Skeletal muscle tissue (tissue), 4 donors: Measurements from ENCODE around the gene ADAM30. TPM values are rescaled to one million over a fixed set of nuclear protein-coding genes. Genes with fewer than 3 reads are reported as not detected.

ENCODE experiments used
- H3K27ac ChIP-seq: one replicate; pipeline ENCODE4 v1.7.0; 2013; ENCODE audit warnings: mild to moderate bottlenecking, low read depth, low read length, inconsistent platforms
- H3K27me3 ChIP-seq, 3 donors: one replicate each; pipeline ENCODE4 v1.7.0; 2013; ENCODE audit warnings: low read length in 3 of 3; ENCODE audit not compliant: control insufficient read depth in 3 of 3, insufficient read depth in 3 of 3
- H3K36me3 ChIP-seq, 3 donors: one replicate each; pipeline ENCODE4 v1.7.0; 2013; ENCODE audit warnings: low read length in 3 of 3; ENCODE audit not compliant: control insufficient read depth in 3 of 3, insufficient read depth in 3 of 3
- H3K4me1 ChIP-seq, 3 donors: one replicate each; pipeline ENCODE4 v1.7.0; 2013; ENCODE audit warnings: low read length in 3 of 3, mild to moderate bottlenecking in 3 of 3; ENCODE audit not compliant: control insufficient read depth in 3 of 3, insufficient read depth in 3 of 3
- H3K4me3 ChIP-seq, 3 donors: one replicate each; pipeline ENCODE4 v1.7.0; 2013; ENCODE audit warnings: low read length in 3 of 3
- H3K9ac ChIP-seq, 3 donors: one replicate each; pipeline ENCODE4 v1.7.0; 2013; ENCODE audit warnings: low read length in 3 of 3, mild to moderate bottlenecking in 3 of 3, moderate library complexity in 2 of 3, low read depth in 1 of 3
- H3K9me3 ChIP-seq, 3 donors: one replicate each; pipeline ENCODE4 v1.7.0; 2013; ENCODE audit warnings: low read length in 3 of 3; ENCODE audit not compliant: control insufficient read depth in 3 of 3
- total RNA-seq: library from RNA; depleted of rRNA; stranded (reverse); fragments of >200 nt; gene quantifications from one replicate; pipeline ENCODE4 v1.2.3, GENCODE V29; 2014
- donor health status: Osteomylitis.

ADAM30 gene
- total RNA-seq, 1 donor from 2014 or later = not detected

DNA sequence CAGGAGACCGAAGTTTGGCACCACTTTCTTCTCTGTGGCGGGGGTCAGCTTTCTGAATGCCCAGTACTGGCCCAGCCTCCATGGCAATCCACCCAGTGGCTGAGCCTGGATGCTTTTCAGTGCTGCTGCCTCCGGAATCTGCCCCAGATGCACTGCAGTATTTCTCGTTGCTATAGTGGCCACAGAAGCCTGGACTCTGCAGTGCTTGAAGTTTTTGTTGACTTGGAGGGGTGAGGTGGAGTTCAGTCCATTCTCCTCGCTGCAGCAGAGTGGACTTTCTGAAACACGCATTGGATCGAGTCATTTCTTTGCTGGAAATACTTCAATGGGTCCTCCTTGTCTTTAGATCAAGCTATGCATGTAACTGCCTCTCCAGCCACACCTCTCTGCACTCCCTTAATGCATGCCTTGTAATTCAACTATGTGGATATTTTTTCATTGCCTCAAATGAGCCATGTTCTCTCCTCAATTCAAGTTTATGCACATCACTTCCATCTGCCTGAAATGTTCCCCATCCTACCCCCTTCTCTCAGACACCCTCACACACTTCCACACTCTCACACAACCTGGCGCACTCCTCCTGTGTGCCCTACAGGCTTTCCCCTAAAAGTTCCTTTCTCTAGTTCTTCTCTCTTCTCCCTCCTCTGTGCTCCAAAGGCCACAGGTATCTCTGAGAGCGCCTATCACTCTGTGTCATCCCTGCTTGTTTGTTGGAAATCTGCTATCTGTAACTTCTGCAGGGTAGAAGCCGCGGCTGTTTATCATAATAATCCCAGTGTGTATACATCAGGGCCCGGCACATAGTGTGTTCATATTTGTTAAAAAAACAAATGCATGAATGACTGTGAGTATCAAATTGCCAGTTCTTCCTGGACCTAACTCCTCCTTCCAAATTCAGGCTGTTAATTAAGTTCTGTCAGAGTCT is 16.5 kb downstream of the ADAM30 start:
- Histone ChIP-seq H3K4me3 (no peak overlapping the region), H3K27ac (no peak overlapping the region), H3K9ac (no peak overlapping the region), H3K4me1 (no peaks in the 10 kb centered on the region), H3K36me3 (no peaks in the 10 kb centered on the region), H3K27me3 (peaks cover 0 to 4% (median 0%) of the 10 kb centered on the region in 3 donors), H3K9me3 (no peaks in the 10 kb centered on the region)

DNA sequence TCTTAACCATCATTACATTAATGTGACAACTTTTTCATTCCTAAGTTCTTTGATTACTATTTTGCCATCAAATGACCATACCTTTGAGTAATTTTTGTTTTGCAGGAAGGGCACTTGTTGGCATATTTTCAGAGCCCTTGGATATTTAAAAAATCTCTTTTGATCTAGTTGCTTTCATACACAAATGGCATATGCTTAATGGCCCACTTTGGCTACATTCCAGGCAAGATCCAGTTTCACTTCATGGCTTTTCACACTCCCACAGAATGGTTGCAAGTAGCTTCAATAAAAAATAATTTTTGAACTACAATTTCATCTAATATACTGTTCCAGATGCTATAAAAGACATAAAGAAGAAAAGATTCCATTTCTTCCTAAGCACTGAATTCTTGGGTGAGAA is 18.1 kb downstream of the ADAM30 start:
- Histone ChIP-seq H3K27me3 (no peaks in the 10 kb centered on the region), H3K27ac (no peak overlapping the region), H3K4me1 (peaks cover 0 to 1% (median 0%) of the 10 kb centered on the region in 3 donors)

DNA sequence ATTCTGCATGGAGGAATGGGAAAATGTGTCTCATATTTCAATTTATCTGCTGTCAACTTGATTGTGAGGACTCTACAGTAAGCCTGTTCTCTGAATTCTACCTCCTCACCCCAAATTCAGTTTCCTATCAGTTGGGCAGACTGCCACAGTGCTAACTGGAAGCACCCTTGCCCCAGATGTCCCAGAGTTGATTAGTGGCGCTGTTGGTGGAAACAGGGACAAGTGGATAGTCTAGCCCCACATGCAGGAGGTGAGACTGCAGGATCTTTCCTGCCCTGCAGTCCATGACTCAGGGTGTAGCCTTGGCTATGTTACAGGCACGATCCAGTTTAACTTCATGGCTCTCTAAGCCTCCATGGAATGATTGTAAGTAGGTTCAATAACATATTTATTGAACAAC is 22.1 kb downstream of the ADAM30 start:
- H3K4me1 ChIP-seq = peaks cover 0 to 6% (median 3%) of the 10 kb centered on the region in 3 donors
- H3K4me3 ChIP-seq = no peak overlapping the region
- H3K27ac ChIP-seq = no peak overlapping the region

More for the DNA sequence above, 18.1 kb downstream of the ADAM30 start:
- Histone ChIP-seq H3K36me3 (no peaks in the 10 kb centered on the region), H3K9me3 (no peaks in the 10 kb centered on the region), H3K4me3 (no peak overlapping the region), H3K9ac (no peak overlapping the region)

DNA sequence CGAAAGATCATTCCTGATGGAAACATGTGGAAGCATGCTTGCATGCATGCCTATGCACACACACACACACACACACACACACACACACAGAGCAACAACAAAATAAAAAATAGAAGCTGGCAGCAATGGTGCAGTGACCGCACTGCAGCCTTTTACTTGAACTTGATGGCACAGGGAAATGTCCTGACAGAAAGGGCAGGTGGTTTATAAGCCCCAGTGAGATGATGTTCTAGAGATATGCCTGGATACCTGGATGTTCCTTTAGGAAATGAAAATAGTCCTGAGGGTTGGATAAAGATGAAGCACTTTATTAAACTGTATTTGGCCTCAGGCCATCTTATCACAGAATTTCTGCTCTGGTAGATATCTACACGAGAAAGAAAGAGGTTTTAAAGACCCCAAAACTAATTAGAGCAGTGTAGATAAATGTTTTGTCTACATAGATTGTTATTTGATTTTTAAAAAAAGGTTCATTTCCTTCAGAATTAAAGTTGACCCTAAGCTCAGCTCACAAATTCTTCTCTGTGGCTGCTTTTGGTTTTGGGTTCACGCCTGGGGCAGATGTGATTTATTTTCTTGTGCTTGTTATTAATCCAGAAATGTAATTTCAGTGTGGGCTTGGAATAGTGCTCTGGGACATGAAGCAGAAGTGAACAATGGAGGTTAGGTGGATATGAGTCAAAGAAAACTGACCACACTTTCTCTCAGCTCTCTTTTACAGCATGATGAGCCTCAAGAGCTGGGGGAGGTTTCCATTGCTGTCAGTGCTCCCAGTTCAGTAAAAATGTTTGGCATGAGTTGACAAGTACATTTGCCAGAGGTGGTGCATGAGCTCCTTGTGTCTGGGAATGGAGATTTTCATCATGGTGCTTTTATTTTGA is 22.9 kb downstream of the ADAM30 start:
- H3K4me1 ChIP-seq = peaks cover 0 to 6% (median 3%) of the 10 kb centered on the region in 3 donors

More for the DNA sequence above, 22.1 kb downstream of the ADAM30 start:
- Histone ChIP-seq H3K36me3 (no peaks in the 10 kb centered on the region), H3K9ac (no peak overlapping the region), H3K9me3 (no peaks in the 10 kb centered on the region), H3K27me3 (peaks cover 3 to 5% (median 3%) of the 10 kb centered on the region in 3 donors)

DNA sequence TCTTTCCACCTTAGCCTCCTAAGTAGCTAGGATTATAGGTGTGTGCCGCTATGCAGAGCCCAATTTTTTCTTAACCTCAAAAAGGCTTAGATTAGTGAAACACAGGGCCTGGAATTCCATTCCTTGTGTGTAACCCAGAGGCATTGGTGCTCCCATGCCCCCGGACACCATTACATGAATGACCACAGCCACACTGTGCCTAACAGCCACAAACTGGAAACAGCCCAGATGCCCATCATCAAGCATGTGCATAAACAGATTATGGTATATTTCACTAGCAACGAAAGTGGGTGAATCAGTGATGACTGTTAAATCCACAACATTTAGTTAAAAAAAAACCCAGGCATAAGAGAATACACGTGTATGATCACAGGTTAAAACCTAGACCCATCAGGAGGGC is 24.4 kb downstream of the ADAM30 start:
- Histone ChIP-seq H3K27ac (no peak overlapping the region), H3K9me3 (no peaks in the 10 kb centered on the region), H3K27me3 (peaks cover 3 to 5% (median 3%) of the 10 kb centered on the region in 3 donors), H3K9ac (no peak overlapping the region), H3K36me3 (no peaks in the 10 kb centered on the region), H3K4me1 (peaks cover 0 to 6% (median 3%) of the 10 kb centered on the region in 3 donors), H3K4me3 (no peak overlapping the region)

More for the DNA sequence above, 22.9 kb downstream of the ADAM30 start:
- Histone ChIP-seq H3K27ac (no peak overlapping the region), H3K4me3 (no peak overlapping the region), H3K36me3 (no peaks in the 10 kb centered on the region), H3K9ac (no peak overlapping the region), H3K27me3 (peaks cover 3 to 5% (median 3%) of the 10 kb centered on the region in 3 donors), H3K9me3 (no peaks in the 10 kb centered on the region)

DNA sequence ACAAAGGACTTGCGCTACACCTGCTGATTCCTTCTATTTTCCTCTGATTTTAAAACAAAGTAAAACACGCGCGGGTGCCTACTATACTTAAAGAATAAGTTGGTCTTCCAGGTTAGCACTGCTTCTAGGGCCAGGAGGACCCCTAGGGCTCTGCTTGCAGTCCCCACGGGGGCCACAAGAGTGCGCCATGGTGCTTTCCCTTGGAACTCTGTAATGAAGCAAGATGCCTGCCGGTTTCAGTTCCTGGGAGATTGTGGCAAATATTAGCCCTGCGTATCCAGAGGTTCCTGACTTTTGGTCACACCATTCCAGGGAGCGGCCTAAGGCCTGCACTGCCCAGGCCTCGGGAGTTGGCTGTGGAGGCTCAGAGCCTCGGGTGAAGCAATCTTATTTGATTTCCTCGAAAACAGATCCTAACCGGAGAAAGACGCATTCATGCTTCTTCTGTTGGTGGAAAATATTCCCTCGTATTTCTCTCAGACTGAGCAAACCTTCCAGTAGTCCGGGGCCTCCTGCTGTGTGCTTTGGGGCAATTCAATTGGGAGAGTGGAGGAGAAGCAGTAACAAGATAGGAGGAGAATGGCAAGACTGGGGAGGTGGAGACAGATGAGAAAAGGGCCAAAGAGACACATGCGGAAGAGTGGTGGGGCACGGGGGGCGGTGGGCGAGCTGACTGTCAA is 25.3 kb downstream of the ADAM30 start:
- Histone ChIP-seq H3K9me3 (no peaks in the 10 kb centered on the region), H3K4me1 (peaks cover 0 to 6% (median 3%) of the 10 kb centered on the region in 3 donors), H3K9ac (no peak overlapping the region), H3K27me3 (peaks cover 3 to 9% (median 3%) of the 10 kb centered on the region in 3 donors), H3K4me3 (peak overlapping the region in 2 of 3 donors; percentile 26 to 48), H3K36me3 (no peaks in the 10 kb centered on the region), H3K27ac (no peak overlapping the region)

DNA sequence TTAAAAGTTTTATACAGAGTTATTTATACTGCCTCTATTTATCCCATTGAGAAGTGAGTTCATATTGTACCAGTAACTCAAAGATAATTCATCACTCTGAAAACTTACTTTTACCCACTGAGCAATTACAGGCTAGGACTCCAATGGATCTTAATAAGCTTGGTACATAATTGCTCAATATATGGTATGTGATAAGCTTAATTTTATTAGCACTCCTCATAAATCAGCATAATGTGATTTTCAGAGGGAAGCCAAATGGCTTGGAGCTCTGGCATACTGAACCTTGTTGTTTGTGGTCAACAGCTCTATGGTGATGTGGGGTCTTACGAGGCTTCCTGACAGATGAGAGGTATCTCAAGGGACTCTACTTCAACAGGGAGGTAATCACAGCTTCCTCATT is 26.3 kb downstream of the ADAM30 start:
- no peak overlapping the region for H3K27ac ChIP-seq
- no peaks in the 10 kb centered on the region for H3K9me3 ChIP-seq
- H3K4me1 ChIP-seq = peaks cover 0 to 6% (median 3%) of the 10 kb centered on the region in 3 donors
- no peaks in the 10 kb centered on the region for H3K36me3 ChIP-seq
- H3K4me3 ChIP-seq = no peak overlapping the region
- peaks cover 3 to 11% (median 3%) of the 10 kb centered on the region in 3 donors for H3K27me3 ChIP-seq
- H3K9ac ChIP-seq = no peak overlapping the region

DNA sequence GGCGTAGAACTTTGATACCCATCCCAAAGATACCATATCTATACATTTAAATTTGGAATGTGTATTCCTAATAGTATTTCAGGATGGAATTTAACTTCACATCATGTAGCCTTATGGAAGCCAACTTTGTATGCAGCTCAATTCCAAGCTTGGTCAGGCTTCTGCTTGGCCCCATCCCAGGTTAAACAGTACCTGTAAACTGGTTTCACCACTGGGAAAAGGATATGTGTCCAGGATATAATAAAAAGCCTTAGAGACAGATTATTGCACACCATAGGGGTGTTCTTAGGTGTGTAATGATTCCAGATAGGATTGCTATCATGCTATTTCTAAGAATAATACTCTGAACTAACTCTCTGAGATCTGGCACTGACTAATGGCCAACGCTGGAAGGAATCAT is 28.1 kb downstream of the ADAM30 start:
- peaks cover 3 to 11% (median 3%) of the 10 kb centered on the region in 3 donors for H3K27me3 ChIP-seq
- H3K36me3 ChIP-seq = no peaks in the 10 kb centered on the region
- H3K9me3 ChIP-seq = no peaks in the 10 kb centered on the region
- peaks cover 0 to 5% (median 3%) of the 10 kb centered on the region in 3 donors for H3K4me1 ChIP-seq
- H3K4me3 ChIP-seq = no peak overlapping the region
- H3K27ac ChIP-seq = no peak overlapping the region
- H3K9ac ChIP-seq = no peak overlapping the region

DNA sequence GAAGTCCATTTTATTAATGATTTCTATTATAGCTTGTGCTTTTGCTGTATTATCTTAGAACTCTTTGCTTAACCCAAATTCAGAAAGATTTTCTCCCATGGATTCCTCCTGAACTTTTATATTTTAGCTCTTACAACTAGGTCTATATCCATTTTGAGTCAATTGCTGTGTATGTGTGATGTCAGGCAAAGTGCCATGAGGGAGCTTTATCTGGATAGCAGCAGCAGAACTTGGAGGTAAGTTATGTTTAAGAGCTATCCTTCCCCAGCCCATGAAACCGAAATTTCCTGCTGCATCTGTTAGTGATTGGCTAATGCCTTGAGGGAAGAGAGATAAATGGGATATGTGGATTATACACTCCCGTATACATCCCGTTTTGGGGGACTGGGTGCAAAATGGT is 29.9 kb downstream of the ADAM30 start:
- Histone ChIP-seq H3K9me3 (no peaks in the 10 kb centered on the region), H3K4me3 (no peak overlapping the region), H3K27me3 (peaks cover 0 to 6% (median 0%) of the 10 kb centered on the region in 3 donors), H3K27ac (no peak overlapping the region), H3K36me3 (no peaks in the 10 kb centered on the region), H3K4me1 (peaks cover 0 to 2% (median 2%) of the 10 kb centered on the region in 3 donors), H3K9ac (no peak overlapping the region)
